NCI-H2081 (cell line): ENCODE results near the gene HS6ST1.

Source experiments
- DNase-seq, 2 experiments: peaks; one replicate each; lab custom pipeline; 2025; lab: John Stamatoyannopoulos, UW

The HS6ST1 gene

DNA sequence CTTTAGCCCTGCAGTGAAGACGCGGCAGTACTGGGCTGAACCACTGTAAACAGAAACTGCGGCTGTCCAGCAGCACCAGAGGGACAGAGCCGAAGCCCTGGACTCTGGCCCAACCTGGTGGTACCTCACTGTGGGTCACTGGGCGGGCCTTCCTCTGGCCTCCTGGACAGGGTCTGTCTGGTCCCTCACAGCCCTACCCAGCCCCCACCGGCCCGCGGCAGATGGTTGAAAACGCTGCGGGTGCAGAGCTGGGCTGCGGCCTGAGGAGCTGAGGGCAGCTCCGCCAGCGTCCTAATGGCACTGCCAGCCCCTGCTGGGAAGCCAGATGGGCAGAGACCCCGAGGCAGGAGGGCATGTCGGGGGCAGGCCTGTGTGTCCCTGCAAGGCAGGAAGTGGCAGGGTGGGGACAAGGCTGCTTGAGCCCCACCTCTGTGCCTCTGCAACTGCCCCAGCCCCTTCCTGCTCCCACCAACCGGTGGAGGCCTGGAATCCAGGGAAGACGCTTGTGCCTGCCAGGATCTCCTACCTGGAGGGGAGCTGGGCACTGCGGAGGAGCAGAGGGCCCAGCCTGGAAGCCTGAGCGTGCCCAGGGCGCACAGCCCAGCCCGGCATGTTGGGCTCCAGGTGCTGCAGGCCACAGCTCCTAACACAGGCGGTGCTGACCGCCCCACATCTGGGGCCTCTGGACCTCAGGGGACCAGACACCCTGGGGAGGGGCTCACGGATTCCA, 36.3 kb downstream of the HS6ST1 start:
- no peak for DNase-seq

DNA sequence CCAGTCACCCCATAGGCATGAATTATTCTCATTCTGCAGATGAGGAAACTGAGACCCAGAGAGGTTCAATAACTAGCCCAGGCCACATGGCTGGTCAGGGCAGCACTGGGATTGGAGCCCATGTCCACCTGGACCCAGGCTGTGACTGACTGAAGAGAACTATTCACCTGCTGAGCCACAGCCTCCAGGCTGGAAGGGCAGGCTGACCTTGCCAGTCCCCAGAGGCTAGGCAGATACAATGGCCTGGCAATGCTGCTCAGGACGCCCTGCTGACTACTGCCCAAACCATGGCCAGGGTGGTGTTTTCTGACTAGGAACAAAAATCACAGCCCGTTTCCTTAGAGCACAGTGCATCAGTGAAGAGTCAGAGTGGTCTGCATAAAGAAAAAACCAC, 36.8 kb downstream of the HS6ST1 start:
- no peak for DNase-seq

DNA sequence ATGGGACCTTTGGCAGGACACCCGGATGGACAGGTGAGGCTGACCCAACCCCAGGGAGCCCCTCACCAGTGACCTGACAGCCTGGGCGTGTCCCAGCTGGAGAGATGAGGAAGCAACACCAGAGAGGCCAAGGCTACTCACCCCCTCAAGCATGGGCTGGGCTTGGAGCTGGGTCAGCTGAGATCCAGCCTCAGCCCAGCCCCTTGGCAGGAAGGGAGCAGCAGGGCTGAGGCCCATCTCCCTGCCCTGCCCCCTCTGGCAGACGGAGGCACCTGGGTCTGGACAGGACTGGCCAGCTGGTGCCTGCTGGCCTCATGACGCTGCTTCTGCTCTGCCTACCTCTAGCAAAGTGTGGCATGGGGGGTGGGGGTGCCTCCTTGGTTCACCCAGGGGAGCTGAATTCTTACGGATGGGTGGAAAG, 37.8 kb downstream of the HS6ST1 start:
- no peak for DNase-seq

DNA sequence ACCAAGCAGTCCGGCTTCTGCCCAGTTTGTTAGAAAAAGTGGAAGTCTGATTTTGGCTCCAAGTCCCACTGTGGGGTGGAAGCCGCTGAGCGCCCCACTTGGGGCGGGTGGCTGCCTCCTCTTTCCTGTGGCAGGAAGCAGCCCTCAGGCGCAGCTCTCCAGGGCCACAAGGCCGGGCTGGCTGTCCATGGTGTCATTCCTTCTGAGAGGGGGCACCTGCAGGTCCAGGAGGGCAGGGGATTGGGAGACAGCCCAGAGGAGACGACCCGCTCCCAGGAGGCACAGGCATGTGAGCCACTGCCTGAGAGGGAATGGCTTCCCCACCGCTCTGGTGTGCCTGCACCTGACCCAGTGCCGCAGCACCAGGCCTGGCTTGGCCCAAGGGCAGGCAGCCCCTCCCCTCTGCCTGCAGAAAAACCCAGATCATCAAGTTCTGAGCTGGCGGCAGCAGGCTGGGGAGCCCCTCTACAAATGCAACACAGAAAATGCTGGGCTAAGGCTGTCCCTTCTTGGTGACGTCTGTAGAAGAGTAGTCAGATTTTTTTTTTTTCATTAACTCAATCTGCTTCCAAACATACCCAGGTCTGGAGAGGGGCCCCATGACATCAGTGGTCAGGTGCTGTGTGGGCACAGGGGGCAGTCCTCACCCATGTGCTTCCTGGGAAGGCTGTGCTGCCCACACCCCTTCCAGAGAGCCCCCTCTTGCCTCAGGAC, 38.4 kb downstream of the HS6ST1 start:
- no peak for DNase-seq

DNA sequence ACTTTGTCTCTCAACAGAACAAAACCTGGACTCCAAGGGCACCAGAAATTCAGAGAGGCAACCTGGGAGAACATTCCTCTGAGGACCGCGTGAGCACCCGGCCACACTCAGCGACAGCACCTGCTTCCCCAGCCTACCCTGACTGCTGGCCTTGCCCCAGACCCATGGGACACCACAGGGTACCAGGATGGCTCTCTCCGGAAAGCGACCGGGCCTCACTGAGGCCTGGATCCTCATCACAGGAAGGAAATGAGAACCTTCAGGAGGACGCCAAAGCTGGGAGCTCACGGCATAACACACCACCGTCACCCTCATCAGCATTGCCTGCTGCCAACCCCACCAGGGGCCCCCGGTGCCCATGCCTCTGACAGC, 38.9 kb downstream of the HS6ST1 start:
- no peak for DNase-seq

DNA sequence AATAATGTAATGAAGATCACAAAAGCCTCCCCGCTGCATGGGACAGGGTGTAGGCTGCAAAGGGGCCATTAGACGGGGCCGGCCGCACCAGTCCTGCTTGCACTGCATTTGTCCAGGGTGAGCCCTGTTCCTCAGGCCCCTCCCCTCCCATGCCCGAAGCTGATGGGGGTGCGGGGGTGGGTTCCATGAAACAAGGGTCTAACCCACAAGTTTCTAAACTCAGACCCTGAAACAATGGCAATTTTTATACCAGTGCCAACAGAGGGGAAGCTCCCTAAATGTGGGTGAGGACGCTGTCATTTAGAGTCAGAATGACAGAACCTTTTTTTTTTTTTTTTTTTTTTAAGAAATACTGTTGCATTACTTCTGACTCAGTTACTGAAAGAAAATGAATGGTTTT, 39.7 kb downstream of the HS6ST1 start:
- DNase-seq: no peak

DNA sequence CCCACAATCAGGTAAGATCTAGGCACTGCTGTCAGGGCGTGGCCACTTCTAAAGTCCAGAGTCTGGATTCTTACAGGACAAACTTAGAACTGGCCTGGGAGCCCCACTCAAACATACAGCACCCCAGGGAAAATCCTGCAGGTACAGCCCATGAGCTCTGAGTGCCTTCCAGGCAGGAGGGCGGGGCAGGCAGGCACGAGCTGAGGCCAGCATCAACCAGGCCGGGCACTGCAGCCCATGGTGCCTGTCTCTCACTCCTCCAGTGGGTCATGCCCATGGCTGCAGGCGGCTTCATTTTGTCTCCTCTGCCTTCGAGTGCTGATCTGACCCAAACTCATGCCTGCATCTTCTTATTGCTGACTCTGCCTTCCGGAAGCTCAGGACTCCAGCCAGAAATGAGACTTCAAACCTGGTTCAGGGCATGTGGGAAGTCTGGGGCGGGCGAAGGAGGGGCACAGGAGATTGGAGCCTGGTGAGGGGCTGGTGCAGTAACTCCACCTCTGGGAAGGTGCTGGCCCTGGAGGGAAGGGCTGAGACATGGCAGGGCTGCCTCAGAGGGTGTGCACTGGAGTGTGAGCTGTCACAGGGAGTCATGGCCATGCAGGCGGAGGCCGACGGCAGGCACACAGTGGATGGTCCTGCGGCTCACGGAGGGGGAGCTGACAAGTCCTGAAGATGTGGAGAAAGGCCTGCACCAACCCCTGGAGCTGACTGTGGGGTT, 40.5 kb downstream of the HS6ST1 start:
- DNase-seq: no peak

DNA sequence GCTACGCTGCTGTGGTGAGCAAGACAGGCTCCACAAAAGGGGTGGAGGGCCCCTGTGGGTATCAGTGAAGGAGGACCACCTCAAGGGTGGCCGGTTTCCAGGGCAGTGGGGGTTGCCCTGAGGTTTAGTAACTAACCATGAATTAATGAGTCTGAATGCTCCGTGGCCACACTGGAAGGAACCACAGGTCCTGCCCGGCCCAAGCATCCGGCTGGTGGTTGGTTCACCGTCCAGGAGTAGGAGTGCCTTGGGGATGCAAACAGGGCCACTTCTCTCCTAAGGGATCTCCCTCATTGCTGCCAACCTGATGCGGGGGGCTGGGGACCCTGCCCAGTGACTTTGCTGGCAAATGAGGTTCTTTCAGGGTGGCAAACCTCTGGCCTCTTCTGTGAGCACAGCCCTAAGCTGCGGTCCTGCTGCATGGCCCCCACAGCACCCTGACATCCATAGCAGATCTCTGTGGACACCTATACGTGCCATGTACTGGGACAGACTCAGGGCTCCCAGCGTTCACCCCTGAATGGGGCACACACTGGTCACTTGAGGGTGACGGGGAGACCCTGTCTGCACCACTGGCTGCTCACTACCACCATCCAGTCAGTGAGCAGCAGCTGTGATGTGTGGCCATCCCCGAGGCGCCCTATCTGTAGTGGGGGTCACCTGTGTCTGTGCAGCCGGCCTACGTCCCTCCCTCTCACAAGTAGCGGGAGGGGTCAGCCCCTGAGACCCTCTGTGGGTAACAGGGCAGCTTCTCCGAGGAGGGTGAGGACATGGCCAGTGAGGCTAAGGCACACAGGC, 41.6 kb downstream of the HS6ST1 start:
- no peak for DNase-seq

DNA sequence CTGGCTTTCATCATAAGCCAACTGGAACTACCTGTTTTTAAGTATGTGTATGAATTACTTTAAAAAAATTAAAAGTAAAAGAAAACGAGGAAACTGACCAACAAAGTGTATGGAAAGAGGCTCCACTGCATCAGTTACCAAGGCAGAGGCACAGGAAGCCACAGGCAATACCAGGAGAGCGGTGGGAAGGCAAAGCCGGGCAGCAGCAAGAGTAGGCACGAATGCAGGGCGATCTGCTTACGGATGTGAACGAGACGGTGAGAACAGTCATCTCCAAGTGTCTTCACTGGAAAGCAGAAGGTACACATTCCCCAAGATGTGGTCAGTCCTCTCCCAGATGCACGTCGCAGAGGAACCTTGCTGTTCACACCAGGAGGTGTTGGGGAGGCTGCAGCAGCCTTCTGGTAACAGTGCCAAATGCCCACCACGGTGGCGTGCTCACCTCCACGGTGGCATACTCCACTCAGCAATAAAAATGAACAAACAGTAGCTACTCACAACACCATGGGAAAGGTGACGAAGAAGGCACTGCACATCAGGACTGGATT, 43.1 kb downstream of the HS6ST1 start:
- DNase-seq: no peak

DNA sequence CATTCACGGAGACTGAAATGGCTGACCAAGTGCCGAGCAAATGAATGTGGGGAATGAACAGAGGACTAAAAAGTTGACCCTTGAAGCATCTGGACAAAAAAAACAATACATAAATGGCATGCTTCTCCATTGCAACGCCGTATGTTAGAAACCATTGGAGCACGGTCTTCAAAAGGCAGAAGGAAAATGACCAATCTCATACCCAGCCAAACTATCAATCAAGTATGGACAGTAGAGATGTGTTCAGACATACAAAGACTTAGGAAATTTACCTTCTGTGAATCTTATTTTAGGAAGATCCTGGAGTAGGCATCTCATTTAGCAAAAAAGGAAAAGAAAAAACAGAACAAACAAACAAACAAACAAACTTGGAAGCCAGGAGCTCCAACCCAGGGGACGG, 44.5 kb downstream of the HS6ST1 start:
- no peak for DNase-seq

DNA sequence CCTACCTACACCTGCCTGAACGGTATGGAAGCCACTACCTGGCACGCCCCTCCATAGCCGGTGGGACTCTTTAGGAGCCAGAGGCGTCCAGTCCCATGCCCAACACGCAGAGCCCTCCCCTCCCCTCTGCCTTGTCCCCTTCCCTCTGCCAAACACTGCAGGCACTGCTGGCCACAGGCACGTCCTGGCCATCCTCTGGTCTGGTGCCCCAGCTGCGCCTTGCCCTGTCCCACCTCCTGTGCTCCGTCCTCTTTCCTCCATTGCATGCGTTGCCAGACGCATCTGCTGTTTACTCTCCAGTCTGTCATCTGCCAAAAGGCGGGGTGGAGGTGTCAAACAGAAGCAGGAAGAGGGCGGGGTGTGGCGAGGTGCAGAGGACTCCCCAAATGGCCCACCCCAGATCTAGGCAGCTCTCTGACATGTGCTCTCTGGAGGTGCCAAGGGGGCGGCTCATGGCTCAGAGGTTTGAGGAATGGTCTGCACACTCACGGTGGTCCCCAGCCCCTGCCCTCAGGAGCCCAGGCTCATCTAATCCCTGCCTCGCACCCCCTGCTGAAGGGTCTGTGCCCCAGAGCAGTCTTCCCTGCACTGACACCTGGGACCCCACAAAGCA, 45.1 kb downstream of the HS6ST1 start:
- no peak for DNase-seq

DNA sequence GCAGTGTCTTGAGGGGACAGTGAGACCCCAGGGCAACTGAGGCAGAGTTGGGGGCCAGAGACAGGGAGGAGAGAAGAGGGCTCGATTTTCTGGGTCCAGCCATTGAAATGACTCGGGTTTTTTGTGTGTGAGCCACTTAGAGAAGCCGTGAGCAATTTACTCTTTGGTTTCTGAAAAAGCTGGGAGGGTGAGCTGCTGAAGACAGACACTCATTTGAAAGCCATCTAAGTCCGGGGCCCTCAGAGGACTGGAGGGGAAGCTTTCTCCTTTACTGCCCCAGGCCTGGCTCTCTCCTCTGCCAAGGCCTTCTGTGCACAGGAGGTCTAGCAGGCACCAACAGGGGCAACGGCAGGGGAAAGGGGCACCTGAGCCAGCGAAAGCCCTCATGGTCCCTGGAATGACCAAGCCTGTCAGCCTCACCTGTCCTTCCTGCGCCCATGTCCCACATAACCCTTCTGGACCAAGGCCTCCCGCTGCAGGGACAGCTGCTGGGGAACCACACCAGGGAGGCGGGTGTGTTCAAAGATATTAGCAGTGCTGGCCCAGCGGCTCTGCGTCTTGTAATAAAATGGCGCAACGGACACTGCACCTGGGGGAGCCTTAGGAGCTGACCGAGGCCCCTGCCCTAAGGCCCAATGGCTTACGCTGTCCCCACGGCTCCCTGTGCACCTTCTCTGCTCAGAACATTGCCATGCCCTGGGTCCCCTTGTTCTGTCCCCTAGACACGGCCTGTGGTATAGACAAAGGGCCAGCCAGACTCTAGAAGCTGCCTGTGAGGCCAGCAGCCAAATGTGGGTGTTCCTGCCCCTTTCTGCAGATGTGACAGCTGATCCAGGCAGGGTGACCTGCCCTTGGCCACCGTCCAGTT, 45.8 kb downstream of the HS6ST1 start:
- DNase-seq: no peak

DNA sequence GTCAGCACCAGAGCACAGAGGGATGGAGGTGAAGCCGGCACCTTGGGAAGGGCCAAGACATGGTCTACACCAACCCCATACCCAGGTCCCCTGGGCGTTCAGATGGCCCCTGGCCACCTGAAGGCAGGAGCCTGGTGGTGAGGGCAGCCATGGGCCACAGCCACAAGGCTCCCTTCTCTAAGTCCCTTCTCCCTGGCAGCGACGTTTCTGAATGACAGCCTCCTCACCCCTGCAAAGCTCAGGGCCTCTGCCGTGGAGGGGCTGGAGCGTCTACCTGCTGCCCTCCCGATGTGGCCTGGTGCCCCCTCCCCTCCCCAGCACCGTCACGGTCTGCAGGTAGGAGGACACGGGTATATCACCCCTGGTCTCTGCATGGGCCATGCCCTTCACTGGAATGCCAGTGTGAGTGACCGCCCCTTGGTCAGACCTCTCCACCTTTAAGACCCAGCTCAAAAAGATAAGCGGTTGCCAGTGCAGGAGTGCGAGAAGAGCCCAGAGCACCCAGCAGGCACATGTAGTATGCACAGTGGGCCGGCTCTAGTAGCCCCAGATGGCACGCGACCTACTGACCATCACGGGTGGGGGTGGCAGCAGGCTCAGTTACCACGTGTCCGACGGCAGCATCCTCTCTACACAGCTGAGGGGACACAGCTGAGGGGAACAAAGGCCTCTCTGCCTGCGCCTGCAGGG, 46.6 kb downstream of the HS6ST1 start:
- DNase-seq: no peak

DNA sequence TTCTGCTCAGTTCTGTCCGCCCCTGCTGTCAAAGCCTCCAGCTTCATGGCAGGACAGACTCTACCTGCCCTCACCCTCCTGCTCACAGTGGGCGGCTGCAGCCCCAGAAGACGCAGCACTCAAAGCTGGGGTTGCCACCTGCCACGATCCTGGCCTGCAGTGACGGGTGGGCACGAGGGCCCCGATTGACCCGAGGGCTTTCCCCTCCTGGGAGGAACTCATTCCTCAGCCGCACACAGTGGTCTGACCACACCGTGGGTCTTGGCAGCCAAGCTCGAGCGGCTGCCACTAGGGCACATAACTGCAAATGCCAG, 47.1 kb downstream of the HS6ST1 start:
- DNase-seq: no peak

DNA sequence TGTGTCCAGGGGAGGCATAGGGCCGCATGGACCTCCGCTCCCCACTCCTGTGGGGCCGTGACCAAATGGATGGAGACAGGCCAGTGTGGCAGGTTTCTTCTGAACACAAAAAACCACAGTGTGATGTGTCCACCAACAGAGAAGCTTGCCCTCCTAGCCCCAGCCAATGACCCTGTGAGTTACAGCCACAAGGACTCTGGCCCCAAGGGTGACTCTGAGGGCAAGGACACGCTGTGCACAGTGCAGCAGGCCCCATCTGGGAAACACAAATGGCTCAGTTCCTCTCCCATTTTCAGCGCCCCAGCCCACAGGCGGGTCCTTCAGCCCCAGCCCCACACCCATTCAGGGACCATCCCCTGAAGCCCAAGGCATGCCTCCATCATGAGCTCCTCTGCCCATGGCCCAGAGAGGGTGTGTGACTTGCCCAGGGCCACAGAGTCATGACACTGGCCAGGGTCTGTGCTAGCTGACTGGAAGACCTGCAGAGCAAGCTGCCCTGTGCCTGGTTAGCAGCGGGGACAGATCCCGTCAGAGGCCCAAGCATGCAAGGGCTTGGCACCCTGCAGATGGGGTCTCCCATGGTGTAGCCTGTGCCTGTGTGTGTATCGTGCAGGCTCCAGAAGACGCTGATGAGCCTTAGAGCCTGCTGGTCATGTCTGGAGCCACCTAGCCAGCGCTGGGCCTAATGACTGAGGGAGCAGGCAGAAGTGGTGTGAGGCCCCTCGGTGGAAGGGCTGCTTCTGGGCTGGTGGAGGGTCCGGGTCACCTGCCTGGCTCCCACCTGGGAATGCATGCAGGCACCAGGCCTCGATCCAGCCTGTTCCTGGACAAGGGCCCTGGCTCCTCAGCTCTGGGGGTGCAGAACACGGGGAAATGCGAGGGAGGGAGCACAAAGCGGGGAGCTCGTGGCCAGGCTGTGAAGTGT, 47.7 kb downstream of the HS6ST1 start:
- no peak for DNase-seq

DNA sequence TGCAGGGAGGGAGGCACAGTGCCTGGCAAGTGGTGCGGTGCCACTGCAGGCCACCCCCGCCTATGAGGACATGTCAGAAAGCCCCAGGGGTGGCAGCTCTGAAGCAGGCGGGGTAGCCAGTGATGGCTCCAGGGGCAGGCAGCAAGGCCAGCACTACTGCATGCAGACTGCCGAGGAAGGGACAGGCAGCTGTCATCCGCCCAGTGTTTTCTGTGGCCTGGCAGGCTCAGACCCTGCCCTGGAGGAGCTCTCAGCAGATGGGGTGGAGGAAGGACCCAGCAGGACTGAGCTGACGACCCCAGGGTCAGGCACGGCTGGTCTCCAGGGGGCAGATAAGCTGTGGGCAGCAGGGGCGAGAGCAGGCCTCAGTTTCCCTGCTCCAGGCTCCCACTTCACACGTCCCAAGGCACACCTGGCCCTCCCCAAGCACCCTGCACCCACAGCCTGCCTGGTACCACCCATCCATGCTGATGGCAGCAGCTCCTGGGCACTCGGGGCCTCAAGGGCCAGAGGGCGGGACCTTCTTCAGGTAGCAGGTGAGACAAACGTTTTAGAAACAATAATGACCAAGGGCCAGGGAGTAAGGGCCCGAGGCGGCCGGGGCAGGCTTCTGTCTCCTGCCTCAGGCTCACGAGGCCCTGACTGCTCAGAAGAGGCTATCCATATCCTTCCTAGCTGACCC, 48.5 kb downstream of the HS6ST1 start:
- no peak for DNase-seq

DNA sequence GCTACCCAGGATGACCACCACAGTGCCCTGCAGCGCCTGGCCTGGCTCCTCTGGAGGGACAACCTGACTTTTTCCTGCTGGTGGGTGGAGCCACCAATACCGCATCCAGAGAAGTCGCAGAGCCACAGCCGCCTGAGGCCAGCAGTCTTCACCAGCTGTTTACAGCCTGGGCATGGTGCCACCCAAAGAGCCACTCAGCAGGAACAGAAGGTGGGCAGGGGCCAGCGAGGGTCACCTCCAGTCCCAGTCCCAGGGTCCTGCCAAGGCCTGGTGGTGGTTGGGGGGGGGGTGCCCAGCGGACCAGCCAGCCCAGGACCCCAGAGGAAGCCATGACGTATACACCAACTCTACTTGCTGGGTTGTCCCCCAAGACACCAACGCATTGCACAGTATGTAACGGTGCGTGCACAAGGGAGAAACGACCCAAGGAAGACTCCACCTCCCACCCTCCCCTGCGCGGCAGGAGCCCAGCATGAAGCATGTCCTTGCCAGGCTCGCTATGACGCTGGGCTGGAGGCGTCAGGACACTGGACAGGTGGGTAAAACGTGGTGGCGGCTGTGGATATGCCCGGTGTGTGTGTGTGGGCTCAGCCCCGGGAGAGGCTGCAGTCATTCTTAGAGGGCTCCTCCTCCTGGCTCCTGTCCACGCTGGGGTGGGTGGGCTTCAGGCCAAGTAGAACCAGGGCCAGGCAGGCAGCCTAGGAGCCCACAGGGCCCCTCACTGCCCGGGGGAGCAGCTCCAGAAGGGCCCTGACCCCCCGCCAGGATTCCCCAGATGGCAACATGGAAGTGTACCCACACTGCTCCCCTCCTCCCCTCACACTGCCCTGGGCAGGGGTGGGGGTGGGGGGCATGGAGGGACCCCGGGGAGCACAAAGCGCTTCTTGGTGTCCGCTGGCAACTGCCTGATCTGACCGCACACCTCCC, 49.3 kb downstream of the HS6ST1 start:
- DNase-seq: no peak
